ENCODE measurements around the gene OR51I2.

DNA sequence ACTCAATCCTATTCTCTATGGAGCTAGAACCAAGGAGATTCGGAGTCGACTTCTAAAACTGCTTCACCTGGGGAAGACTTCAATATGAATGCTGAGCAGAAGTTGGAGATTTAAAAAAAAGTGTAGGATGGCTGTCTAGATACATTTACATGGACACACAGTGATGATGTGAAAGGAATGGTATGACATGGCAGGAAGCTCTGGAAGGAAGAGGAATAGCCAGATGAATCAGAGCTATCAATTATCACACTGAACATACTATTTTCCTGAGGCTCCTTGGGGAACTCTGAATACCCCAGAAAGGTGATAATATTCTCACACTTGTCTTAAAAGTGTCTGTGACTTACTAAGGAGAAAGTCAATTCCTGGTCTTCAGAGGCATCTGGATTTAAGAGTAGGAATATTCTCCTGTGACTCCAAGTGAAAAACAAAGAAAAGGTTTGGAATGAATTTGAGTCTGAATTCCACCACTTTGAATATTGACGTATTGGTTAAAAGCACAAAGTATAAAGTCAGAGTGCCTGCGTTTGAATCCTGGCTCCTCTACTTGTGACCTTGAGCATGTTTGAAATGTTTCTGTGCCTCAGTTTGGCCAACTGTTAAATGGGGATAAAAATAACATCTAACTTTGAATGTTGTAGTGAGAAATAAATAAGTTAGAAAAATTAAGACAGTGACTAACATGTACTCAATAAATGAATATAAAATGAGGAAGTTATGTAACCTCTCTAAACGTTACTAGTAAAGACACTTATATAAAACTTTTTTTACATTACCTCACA, 40.6 kb downstream of the OR51I2 start:
- no peak for TF ChIP-seq SNAI2 (CRISPR knock-in tag; IDR thresholded peaks at IDR 0.05)
- TF ChIP-seq CSDC2 (CRISPR knock-in tag; IDR thresholded peaks at IDR 0.05) = no peak
- TF ChIP-seq, protein P1, sequence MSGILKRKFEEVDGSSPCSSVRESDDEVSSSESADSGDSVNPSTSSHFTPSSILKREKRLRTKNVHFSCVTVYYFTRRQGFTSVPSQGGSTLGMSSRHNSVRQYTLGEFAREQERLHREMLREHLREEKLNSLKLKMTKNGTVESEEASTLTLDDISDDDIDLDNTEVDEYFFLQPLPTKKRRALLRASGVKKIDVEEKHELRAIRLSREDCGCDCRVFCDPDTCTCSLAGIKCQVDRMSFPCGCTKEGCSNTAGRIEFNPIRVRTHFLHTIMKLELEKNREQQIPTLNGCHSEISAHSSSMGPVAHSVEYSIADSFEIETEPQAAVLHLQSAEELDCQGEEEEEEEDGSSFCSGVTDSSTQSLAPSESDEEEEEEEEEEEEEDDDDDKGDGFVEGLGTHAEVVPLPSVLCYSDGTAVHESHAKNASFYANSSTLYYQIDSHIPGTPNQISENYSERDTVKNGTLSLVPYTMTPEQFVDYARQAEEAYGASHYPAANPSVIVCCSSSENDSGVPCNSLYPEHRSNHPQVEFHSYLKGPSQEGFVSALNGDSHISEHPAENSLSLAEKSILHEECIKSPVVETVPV (CRISPR knock-in tag; IDR thresholded peaks at IDR 0.05) = no peak
- no peak for TF ChIP-seq CREB5 (CRISPR knock-in tag; IDR thresholded peaks at IDR 0.05; ENCODE audit: low read depth)
- TF ChIP-seq ZFP30 (CRISPR knock-in tag; IDR thresholded peaks at IDR 0.05) = no peak
- no peak for TF ChIP-seq BACH2 (CRISPR knock-in tag; IDR thresholded peaks at IDR 0.05; ENCODE audit: borderline replicate concordance)
- TF ChIP-seq OSR1 (CRISPR knock-in tag; IDR thresholded peaks at IDR 0.05) = no peak
- TF ChIP-seq ESRRG (CRISPR knock-in tag; IDR thresholded peaks at IDR 0.05) = no peak
- no peak for TF ChIP-seq ARNTL (CRISPR knock-in tag; IDR thresholded peaks at IDR 0.05; ENCODE audit: borderline replicate concordance, low read depth)
- TF ChIP-seq ZC3H10 (CRISPR knock-in tag; IDR thresholded peaks at IDR 0.05) = no peak
- TF ChIP-seq ZFP3 (CRISPR knock-in tag; IDR thresholded peaks at IDR 0.05) = no peak

Data from SK-N-SH treated with all-trans-retinoic acid at 6 μM for 48 hours (cell line).